Measurements from ENCODE around the gene NOP56. TPM values are rescaled to one million over a fixed set of nuclear protein-coding genes. Genes with fewer than 3 reads are reported as not detected.

The NOP56 gene
- total and polyA plus RNA-seq, 4 donors = 46.8 to 138 (median 85.0) TPM

GRCh38 chr20:2698186-2698817 is 45.9 kb downstream of the NOP56 start:
- no peak for ATAC-seq (ENCODE audit: low FRiP score)
- WGBS, 2 donors = 83 to 94% methylated on average over 4 of the region's 4 CpGs
- H3K27me3 ChIP-seq (ENCODE audit: control insufficient read depth in 1 of 2, insufficient read depth in 2 of 2, low read length in 1 of 2) = no peaks in the 10 kb centered on the region

GRCh38 chr20:2698912-2699311 is 46.5 kb downstream of the NOP56 start:
- WGBS, 2 donors = 86 to 91% methylated on average over 4 of the region's 4 CpGs
- Histone ChIP-seq H3K4me3 (ENCODE audit: low read length in 2 of 2) (no peak overlapping the region), H3K27ac (ENCODE audit: low read depth in 1 of 2, low read length in 2 of 2) (no peak overlapping the region), H3K27me3 (ENCODE audit: control insufficient read depth in 1 of 2, insufficient read depth in 2 of 2, low read length in 1 of 2) (no peaks in the 10 kb centered on the region), H3K36me3 (ENCODE audit: control insufficient read depth in 1 of 2, insufficient read depth in 2 of 2, low read length in 1 of 2) (no peaks in the 10 kb centered on the region), H3K9me3 (ENCODE audit: control insufficient read depth, low read length) (no peaks in the 10 kb centered on the region), H3K4me1 (ENCODE audit: control insufficient read depth in 1 of 2, insufficient read depth in 2 of 2, low read length in 2 of 2) (no peaks in the 10 kb centered on the region)
- DNase-seq (no peak), ATAC-seq (ENCODE audit: low FRiP score) (no peak)
- intact Hi-C loops (cut with DNase I) = no loop called here

More at GRCh38 chr20:2698186-2698817, 45.9 kb downstream of the NOP56 start:
- no peak for DNase-seq
- Histone ChIP-seq H3K4me1 (ENCODE audit: control insufficient read depth in 1 of 2, insufficient read depth in 2 of 2, low read length in 2 of 2) (no peaks in the 10 kb centered on the region), H3K4me3 (ENCODE audit: low read length in 2 of 2) (no peak overlapping the region), H3K9me3 (ENCODE audit: control insufficient read depth, low read length) (no peaks in the 10 kb centered on the region), H3K36me3 (ENCODE audit: control insufficient read depth in 1 of 2, insufficient read depth in 2 of 2, low read length in 1 of 2) (no peaks in the 10 kb centered on the region), H3K27ac (ENCODE audit: low read depth in 1 of 2, low read length in 2 of 2) (no peak overlapping the region)
- intact Hi-C loops (cut with DNase I) = no loop called here

GRCh38 chr20:2699775-2700413 is 47.5 kb downstream of the NOP56 start:
- Histone ChIP-seq H3K4me1 (ENCODE audit: control insufficient read depth in 1 of 2, insufficient read depth in 2 of 2, low read length in 2 of 2) (no peaks in the 10 kb centered on the region), H3K27ac (ENCODE audit: low read depth in 1 of 2, low read length in 2 of 2) (no peak overlapping the region), H3K9me3 (ENCODE audit: control insufficient read depth, low read length) (no peaks in the 10 kb centered on the region), H3K36me3 (ENCODE audit: control insufficient read depth in 1 of 2, insufficient read depth in 2 of 2, low read length in 1 of 2) (no peaks in the 10 kb centered on the region), H3K27me3 (ENCODE audit: control insufficient read depth in 1 of 2, insufficient read depth in 2 of 2, low read length in 1 of 2) (no peaks in the 10 kb centered on the region), H3K4me3 (ENCODE audit: low read length in 2 of 2) (no peak overlapping the region)
- intact Hi-C loops (cut with DNase I) = no loop called here
- 83 to 84% methylated on average over 5 of the region's 5 CpGs for WGBS, 2 donors
- ATAC-seq (ENCODE audit: low FRiP score) (no peak), DNase-seq (no peak)

- Histone ChIP-seq H3K4me3 (ENCODE audit: low read length in 2 of 2) (no peak overlapping the region), H3K4me1 (ENCODE audit: control insufficient read depth in 1 of 2, insufficient read depth in 2 of 2, low read length in 2 of 2) (no peaks in the 10 kb centered on the region), H3K36me3 (ENCODE audit: control insufficient read depth in 1 of 2, insufficient read depth in 2 of 2, low read length in 1 of 2) (no peaks in the 10 kb centered on the region), H3K27me3 (ENCODE audit: control insufficient read depth in 1 of 2, insufficient read depth in 2 of 2, low read length in 1 of 2) (no peaks in the 10 kb centered on the region), H3K27ac (ENCODE audit: low read depth in 1 of 2, low read length in 2 of 2) (no peak overlapping the region), H3K9me3 (ENCODE audit: control insufficient read depth, low read length) (no peaks in the 10 kb centered on the region)
- intact Hi-C loops (cut with DNase I) = no loop called here
- 59 to 71% methylated on average over 9 of the region's 9 CpGs for WGBS, 2 donors
- no peak for ATAC-seq (ENCODE audit: low FRiP score)
- DNase-seq = no peak
Measured at GRCh38 chr20:2700913-2701620, 48.6 kb downstream of the NOP56 start.

GRCh38 chr20:2701671-2702081 is 49.2 kb downstream of the NOP56 start:
- DNase-seq (no peak), ATAC-seq (ENCODE audit: low FRiP score) (no peak)
- Histone ChIP-seq H3K27me3 (ENCODE audit: control insufficient read depth in 1 of 2, insufficient read depth in 2 of 2, low read length in 1 of 2) (no peaks in the 10 kb centered on the region), H3K36me3 (ENCODE audit: control insufficient read depth in 1 of 2, insufficient read depth in 2 of 2, low read length in 1 of 2) (no peaks in the 10 kb centered on the region), H3K9me3 (ENCODE audit: control insufficient read depth, low read length) (no peaks in the 10 kb centered on the region), H3K4me1 (ENCODE audit: control insufficient read depth in 1 of 2, insufficient read depth in 2 of 2, low read length in 2 of 2) (no peaks in the 10 kb centered on the region), H3K4me3 (ENCODE audit: low read length in 2 of 2) (no peak overlapping the region), H3K27ac (ENCODE audit: low read depth in 1 of 2, low read length in 2 of 2) (no peak overlapping the region)
- intact Hi-C loops (cut with DNase I) = no loop called here
- 88 to 90% methylated on average over 5 of the region's 5 CpGs for WGBS, 2 donors

- Histone ChIP-seq H3K27me3 (ENCODE audit: control insufficient read depth in 1 of 2, insufficient read depth in 2 of 2, low read length in 1 of 2) (no peaks in the 10 kb centered on the region), H3K4me3 (ENCODE audit: low read length in 2 of 2) (no peak overlapping the region), H3K9me3 (ENCODE audit: control insufficient read depth, low read length) (no peaks in the 10 kb centered on the region), H3K27ac (ENCODE audit: low read depth in 1 of 2, low read length in 2 of 2) (no peak overlapping the region), H3K4me1 (ENCODE audit: control insufficient read depth in 1 of 2, insufficient read depth in 2 of 2, low read length in 2 of 2) (no peaks in the 10 kb centered on the region), H3K36me3 (ENCODE audit: control insufficient read depth in 1 of 2, insufficient read depth in 2 of 2, low read length in 1 of 2) (no peaks in the 10 kb centered on the region)
- ATAC-seq (ENCODE audit: low FRiP score) (no peak), DNase-seq (no peak)
- intact Hi-C loops (cut with DNase I) = no loop called here
- 89 to 93% methylated on average over 8 of the region's 8 CpGs for WGBS, 2 donors
Measured at GRCh38 chr20:2703716-2704475, 51.5 kb downstream of the NOP56 start.

- H3K36me3 ChIP-seq (ENCODE audit: control insufficient read depth in 1 of 2, insufficient read depth in 2 of 2, low read length in 1 of 2) = no peaks in the 10 kb centered on the region
- DNase-seq (no peak), ATAC-seq (ENCODE audit: low FRiP score) (no peak)
- H3K4me3 ChIP-seq (ENCODE audit: low read length in 2 of 2) = no peak overlapping the region
- H3K4me1 ChIP-seq (ENCODE audit: control insufficient read depth in 1 of 2, insufficient read depth in 2 of 2, low read length in 2 of 2) = no peaks in the 10 kb centered on the region
- H3K27ac ChIP-seq (ENCODE audit: low read depth in 1 of 2, low read length in 2 of 2) = no peak overlapping the region
- H3K9me3 ChIP-seq (ENCODE audit: control insufficient read depth, low read length) = no peaks in the 10 kb centered on the region
- intact Hi-C loops (cut with DNase I) = no loop called here
- H3K27me3 ChIP-seq (ENCODE audit: control insufficient read depth in 1 of 2, insufficient read depth in 2 of 2, low read length in 1 of 2) = no peaks in the 10 kb centered on the region
- WGBS, 2 donors = 94 to 95% methylated on average over 14 of the region's 14 CpGs
Measured at GRCh38 chr20:2705931-2706645, 53.7 kb downstream of the NOP56 start.

- ATAC-seq (ENCODE audit: low FRiP score) (no peak), DNase-seq (no peak)
- H3K36me3 ChIP-seq (ENCODE audit: control insufficient read depth in 1 of 2, insufficient read depth in 2 of 2, low read length in 1 of 2) = no peaks in the 10 kb centered on the region
- H3K27ac ChIP-seq (ENCODE audit: low read depth in 1 of 2, low read length in 2 of 2) = no peak overlapping the region
- H3K27me3 ChIP-seq (ENCODE audit: control insufficient read depth in 1 of 2, insufficient read depth in 2 of 2, low read length in 1 of 2) = no peaks in the 10 kb centered on the region
- no peak overlapping the region for H3K4me3 ChIP-seq (ENCODE audit: low read length in 2 of 2)
- no peaks in the 10 kb centered on the region for H3K4me1 ChIP-seq (ENCODE audit: control insufficient read depth in 1 of 2, insufficient read depth in 2 of 2, low read length in 2 of 2)
- intact Hi-C loops (cut with DNase I) = no loop called here
- H3K9me3 ChIP-seq (ENCODE audit: control insufficient read depth, low read length) = no peaks in the 10 kb centered on the region
- WGBS, 2 donors = 84 to 86% methylated on average over 6 of the region's 6 CpGs
Measured at GRCh38 chr20:2706688-2707352, 54.4 kb downstream of the NOP56 start.
